Nephron progenitor cell (in vitro differentiated cells): ENCODE results near the gene PIGZ.
A peak's percentile ranks its signal among the peaks of the same experiment; 100 is the strongest.

Experiments used
- DNase-seq: peaks from one replicate; pipeline ENCODE4 v3.0.0; 2021
- H3K27ac Mint-ChIP-seq: 2 replicates; pipeline ENCODE4 v1.8.0; 2021; ENCODE audit warnings: mild to moderate bottlenecking, moderate library complexity, mixed read lengths
- H3K27me3 Mint-ChIP-seq: 2 replicates; pipeline ENCODE4 v1.8.0; 2021; ENCODE audit warnings: mild to moderate bottlenecking, low read depth, mixed read lengths; ENCODE audit not compliant: poor library complexity
- H3K36me3 Mint-ChIP-seq: 2 replicates; pipeline ENCODE4 v1.8.0; 2021; ENCODE audit warnings: low read depth, mixed read lengths
- H3K4me1 Mint-ChIP-seq: 2 replicates; pipeline ENCODE4 v1.8.0; 2021; ENCODE audit warnings: mixed read lengths
- H3K4me3 Mint-ChIP-seq: 2 replicates; pipeline ENCODE4 v1.8.0; 2021; ENCODE audit warnings: mild to moderate bottlenecking, moderate library complexity, mixed read lengths
- H3K9me3 Mint-ChIP-seq: 2 replicates; pipeline ENCODE4 v1.8.0; 2021; ENCODE audit warnings: mild to moderate bottlenecking, moderate library complexity, mixed read lengths
- TF ChIP-seq, protein P1 (sequence below): fragments of 200-600 bp; sonication (generic); IDR thresholded peaks from 2 replicates; pipeline ENCODE4 v1.5.0; 2021; ENCODE audit warnings: antibody characterized with exemption

Gene PIGZ

DNA sequence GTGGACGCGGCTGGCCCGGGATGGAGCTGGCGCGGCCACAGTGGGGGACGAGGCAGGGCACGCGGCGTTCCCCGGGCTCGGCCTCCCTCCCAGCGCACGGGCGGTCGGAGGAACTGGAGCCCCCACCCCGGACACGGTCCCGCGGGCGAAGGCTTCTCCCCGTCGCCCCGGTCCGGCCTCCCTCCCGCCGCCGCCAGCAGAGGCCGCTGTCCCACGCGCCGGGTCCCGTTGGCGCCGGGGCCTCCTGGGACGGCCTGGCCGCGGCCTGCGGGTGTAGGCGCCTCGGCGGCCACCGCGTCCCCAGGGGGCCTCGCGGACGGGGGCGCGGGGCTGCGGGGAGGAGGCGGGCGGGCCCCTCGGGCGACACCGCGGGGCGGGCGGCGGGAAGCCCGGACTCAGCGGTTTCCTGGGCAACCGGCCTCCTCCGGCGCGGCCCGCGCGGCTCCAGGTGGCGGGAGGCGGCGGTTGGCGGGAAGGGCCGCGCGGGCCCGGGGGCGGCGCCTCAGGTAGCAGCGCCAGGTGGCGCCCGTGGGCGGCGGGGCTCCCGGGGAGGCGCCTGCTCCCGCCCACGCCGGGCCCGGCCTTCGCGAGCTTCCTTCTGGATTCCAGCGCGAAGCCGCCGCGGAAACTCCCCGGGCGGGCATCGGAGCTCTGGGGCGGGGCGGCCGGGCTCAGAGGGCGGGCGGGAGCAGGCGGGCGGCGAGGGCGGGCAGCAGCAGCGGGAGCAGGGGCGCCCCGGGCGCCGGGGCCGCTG is 34.2 kb upstream of the PIGZ start:
- H3K36me3 Mint-ChIP-seq, result peaks cover 11% of the 10 kb centered on the region
- H3K4me1 Mint-ChIP-seq, result peaks cover 29% of the 10 kb centered on the region
- H3K9me3 Mint-ChIP-seq, result no peaks in the 10 kb centered on the region
- no peak overlapping the region for H3K27ac Mint-ChIP-seq
- H3K27me3 Mint-ChIP-seq, result peaks cover 23% of the 10 kb centered on the region
- peak; percentile 82 for DNase-seq
- TF ChIP-seq, protein P1, sequence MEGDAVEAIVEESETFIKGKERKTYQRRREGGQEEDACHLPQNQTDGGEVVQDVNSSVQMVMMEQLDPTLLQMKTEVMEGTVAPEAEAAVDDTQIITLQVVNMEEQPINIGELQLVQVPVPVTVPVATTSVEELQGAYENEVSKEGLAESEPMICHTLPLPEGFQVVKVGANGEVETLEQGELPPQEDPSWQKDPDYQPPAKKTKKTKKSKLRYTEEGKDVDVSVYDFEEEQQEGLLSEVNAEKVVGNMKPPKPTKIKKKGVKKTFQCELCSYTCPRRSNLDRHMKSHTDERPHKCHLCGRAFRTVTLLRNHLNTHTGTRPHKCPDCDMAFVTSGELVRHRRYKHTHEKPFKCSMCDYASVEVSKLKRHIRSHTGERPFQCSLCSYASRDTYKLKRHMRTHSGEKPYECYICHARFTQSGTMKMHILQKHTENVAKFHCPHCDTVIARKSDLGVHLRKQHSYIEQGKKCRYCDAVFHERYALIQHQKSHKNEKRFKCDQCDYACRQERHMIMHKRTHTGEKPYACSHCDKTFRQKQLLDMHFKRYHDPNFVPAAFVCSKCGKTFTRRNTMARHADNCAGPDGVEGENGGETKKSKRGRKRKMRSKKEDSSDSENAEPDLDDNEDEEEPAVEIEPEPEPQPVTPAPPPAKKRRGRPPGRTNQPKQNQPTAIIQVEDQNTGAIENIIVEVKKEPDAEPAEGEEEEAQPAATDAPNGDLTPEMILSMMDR, result peak; percentile 48
- H3K4me3 Mint-ChIP-seq, result no peak overlapping the region

DNA sequence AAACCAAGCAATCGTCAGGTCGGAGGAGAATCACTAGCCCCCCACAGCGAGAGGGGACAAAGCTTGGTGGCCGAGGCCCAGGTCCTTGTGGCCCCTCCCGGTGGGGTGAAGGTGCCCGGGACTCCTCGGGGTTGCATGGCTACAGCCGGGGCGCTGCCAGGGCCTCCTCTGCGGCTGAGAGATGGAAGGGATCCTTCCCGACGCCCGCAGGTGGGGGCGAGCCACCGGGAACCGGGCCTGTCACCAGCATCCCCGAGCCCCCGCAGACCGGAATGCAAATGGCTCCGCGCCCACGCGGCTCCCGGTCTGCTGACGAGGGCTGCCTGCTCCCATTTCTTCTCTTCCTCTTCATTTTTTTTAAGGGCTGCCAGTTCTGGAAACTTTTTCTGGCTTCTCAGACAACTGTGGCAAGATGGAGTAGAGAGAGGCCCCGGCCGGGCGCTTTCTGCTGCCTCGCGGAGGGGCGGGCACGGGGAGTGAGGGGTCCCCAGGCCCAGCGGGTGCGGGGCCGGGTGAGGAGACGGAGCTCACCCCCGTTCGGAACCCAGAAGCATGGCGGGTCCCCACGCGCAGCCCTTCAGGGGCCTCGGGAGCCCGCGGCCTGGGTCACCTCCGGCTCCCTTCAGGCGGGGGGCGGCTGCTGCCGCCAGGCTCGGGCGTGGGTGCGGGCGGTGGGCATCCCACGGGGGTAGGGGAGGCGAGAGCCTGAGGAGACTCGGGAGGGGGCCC is 33.5 kb upstream of the PIGZ start:
- H3K9me3 Mint-ChIP-seq, result no peaks in the 10 kb centered on the region
- peaks cover 23% of the 10 kb centered on the region for H3K27me3 Mint-ChIP-seq
- H3K36me3 Mint-ChIP-seq, result peaks cover 11% of the 10 kb centered on the region
- TF ChIP-seq, protein P1, result no peak
- H3K4me1 Mint-ChIP-seq, result peaks cover 26% of the 10 kb centered on the region
- H3K4me3 Mint-ChIP-seq, result peak overlapping the region; percentile 76
- no peak overlapping the region for H3K27ac Mint-ChIP-seq
- DNase-seq, result peak; percentile 33

DNA sequence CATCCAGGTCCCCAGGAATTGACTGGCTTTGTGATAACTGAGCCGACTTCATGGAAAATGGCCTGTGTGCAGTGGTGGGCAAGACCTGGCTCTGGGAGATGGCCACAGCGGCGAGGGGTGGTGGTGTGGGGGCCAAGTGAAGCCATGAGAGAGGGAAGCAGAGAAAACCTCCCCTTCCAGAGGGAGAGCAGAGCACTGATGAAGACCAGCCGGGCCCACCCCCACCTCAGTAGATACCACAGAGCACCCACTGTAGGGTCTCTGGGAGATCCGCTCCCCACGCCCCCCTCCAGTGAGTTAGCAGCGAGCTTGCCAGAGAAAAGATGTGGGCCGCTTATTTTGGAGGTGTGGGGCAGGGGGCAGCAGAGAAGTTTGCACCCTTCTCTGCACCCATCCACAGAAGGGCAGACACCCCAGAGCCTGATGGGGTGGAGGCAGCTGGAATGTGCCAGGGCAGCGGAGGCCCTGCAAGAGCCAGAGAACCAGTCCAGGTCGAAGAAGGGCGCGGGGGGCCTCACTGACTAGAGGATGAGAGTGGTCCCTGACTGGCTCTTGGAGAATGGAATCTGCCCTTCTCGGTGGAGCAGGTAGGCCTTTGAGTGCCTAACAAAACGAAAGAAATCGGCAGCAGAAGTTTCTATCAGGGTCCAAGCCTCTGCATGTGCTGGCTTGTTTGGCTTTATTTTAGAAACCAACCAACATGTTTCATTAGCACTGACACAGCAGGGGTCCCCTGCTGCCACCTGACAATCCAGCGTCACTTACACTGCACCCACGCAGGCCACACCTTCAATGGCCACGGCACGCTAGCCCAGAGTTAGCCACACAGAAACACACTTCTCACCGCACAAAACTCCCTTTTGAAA is 32.7 kb upstream of the PIGZ start:
- H3K27me3 Mint-ChIP-seq, result peaks cover 23% of the 10 kb centered on the region
- peaks cover 34% of the 10 kb centered on the region for H3K4me1 Mint-ChIP-seq
- peak overlapping the region; percentile 76 for H3K4me3 Mint-ChIP-seq
- H3K36me3 Mint-ChIP-seq, result peaks cover 11% of the 10 kb centered on the region
- H3K27ac Mint-ChIP-seq, result peak overlapping the region; percentile 53
- TF ChIP-seq, protein P1, result no peak
- DNase-seq, result no peak
- H3K9me3 Mint-ChIP-seq, result no peaks in the 10 kb centered on the region

DNA sequence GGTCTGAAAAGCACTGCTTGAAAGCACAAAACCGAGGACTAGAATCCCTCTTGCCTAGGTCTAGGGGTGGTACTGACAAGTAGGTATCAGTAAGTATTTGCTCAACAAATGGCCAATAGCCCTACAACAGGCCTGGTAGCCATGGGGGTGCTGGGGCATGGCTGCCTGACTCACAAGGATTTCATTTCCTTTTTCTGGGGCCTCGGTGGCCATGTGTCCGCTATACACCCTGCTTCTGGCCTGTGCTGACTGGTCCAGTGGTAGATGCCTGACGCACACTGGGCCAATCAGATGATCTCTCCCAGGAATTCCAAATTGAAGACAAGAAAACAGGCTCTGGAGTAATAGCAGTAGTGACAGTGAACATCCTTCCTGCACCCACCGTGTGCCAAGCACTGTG is 31.6 kb upstream of the PIGZ start:
- Mint-ChIP-seq H3K36me3 (peaks cover 7% of the 10 kb centered on the region), H3K27ac (no peak overlapping the region), H3K4me1 (peaks cover 34% of the 10 kb centered on the region), H3K9me3 (no peaks in the 10 kb centered on the region), H3K4me3 (no peak overlapping the region), H3K27me3 (peaks cover 17% of the 10 kb centered on the region)
- TF ChIP-seq, protein P1, result no peak
- no peak for DNase-seq

DNA sequence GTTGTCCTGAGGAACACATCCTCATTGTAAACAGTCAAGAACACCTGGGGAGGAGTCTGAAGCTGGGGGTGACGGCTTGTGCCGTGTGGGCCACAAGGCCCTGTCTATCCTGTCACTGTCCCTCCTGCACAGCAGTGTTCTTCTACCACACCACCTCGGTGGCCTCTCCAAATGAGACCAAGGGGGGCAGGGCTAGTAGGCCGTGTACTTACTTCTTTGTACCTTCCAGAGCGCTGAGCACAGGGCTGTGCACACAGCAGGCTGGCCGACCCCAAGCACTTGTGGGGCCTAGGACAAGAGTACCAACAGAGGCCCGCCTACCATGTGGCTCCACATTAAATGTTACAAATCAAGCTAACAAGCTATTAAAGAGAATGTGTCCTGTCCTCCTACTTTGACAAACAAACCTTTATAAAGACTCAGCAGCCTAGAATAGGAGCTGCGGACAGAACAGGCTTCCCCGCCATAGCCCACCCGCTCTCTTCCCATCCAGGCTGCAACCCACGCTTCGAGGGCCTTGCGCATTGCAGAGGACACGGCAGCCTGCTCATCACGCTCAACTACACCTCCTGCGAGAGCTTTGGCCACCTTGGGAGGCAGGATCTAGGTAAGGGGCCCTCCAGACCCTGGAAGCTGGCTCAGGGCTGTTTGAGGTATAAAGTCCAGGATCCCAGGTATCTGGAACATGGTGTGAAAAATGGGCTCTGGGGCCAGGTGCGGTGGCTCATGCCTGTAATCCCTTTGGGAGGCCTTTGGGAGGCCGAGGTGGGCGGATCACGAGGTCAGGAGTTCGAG is 30.5 kb upstream of the PIGZ start:
- TF ChIP-seq, protein P1, result no peak
- Mint-ChIP-seq H3K36me3 (no peaks in the 10 kb centered on the region), H3K4me1 (peaks cover 23% of the 10 kb centered on the region), H3K4me3 (no peak overlapping the region), H3K9me3 (no peaks in the 10 kb centered on the region), H3K27me3 (peaks cover 7% of the 10 kb centered on the region), H3K27ac (no peak overlapping the region)
- no peak for DNase-seq
